ENCODE data around the gene RASD1.
"Not testable (repeated sequence)": the region's sequence is repeated elsewhere in the genome, so short reads cannot be mapped to it uniquely, and the experiment has no call there.

RASD1 gene

DNA sequence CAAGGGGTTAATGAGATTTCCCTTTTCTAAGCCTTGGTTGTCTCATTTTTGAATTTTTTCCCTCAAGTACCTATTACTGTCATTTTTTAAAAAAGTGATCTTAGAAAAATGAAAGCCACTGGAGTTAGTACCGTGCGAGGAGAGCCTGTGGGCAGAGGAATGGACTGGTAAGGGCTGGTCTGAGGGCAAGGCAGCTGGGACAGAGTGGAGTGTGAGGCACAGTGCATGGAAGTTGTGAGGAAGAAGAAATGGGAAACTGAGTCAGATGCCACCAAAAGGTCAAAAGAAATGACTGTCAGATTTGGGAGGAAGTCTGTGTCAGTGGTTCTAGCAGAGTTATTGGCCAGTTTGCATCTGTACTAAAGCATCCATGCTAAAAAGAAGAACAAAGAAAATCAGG, 8.2 kb downstream of the RASD1 start:
- H3K4me3 ChIP-seq (ENCODE audit: low read length): no peak overlapping the region
- no peak for DNase-seq (ENCODE audit: low read depth)
- TF ChIP-seq, protein P1, sequence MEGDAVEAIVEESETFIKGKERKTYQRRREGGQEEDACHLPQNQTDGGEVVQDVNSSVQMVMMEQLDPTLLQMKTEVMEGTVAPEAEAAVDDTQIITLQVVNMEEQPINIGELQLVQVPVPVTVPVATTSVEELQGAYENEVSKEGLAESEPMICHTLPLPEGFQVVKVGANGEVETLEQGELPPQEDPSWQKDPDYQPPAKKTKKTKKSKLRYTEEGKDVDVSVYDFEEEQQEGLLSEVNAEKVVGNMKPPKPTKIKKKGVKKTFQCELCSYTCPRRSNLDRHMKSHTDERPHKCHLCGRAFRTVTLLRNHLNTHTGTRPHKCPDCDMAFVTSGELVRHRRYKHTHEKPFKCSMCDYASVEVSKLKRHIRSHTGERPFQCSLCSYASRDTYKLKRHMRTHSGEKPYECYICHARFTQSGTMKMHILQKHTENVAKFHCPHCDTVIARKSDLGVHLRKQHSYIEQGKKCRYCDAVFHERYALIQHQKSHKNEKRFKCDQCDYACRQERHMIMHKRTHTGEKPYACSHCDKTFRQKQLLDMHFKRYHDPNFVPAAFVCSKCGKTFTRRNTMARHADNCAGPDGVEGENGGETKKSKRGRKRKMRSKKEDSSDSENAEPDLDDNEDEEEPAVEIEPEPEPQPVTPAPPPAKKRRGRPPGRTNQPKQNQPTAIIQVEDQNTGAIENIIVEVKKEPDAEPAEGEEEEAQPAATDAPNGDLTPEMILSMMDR (conservative IDR thresholded peaks at IDR 0.05; ENCODE audit: low read length): no peak

DNA sequence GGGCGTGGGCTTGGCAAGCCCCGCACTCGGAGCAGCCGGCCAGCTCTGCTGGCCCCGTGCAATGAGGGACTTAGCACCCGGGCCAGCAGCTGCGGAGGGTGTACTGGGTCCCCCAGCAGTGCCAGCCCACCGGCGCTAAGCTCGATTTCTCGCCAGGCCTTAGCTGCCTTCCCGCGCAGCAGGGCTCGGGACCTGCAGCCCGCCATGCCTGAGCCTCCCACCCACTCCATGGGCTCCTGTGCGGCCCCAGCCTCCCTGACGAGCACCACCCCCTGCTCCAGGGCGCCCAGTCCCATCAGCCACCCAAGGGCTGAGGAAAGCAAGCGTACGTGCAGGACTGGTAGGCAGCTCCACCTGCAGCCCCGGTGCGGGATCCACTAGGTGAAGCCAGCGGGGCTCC, 9.8 kb downstream of the RASD1 start:
- H3K4me3 ChIP-seq (ENCODE audit: low read length); DNase-seq (ENCODE audit: low read depth): not testable (repeated sequence)

DNA sequence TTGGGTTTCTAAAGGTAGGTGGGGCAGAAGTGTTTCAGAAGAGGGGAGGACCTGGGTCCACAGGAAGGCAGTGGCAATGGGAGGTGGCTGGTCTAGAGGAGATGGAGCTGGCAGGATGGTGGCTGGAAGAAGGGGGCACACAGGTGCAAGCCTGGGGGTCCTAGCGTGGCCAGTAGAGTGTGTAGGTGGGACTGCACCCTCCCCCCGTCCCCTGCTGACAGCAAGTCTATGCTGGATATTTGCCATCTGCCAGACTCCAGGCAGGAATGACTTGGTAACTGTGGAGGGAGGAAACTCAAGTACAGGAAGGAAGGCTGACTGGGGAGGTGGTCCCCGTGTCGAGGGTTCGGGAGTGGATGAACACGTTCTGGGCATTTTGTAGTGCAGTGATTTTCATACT, 10.8 kb downstream of the RASD1 start:
- TF ChIP-seq, protein P1 (conservative IDR thresholded peaks at IDR 0.05; ENCODE audit: low read length): no peak
- H3K4me3 ChIP-seq (ENCODE audit: low read length): no peak overlapping the region
- no peak for DNase-seq (ENCODE audit: low read depth)

DNA sequence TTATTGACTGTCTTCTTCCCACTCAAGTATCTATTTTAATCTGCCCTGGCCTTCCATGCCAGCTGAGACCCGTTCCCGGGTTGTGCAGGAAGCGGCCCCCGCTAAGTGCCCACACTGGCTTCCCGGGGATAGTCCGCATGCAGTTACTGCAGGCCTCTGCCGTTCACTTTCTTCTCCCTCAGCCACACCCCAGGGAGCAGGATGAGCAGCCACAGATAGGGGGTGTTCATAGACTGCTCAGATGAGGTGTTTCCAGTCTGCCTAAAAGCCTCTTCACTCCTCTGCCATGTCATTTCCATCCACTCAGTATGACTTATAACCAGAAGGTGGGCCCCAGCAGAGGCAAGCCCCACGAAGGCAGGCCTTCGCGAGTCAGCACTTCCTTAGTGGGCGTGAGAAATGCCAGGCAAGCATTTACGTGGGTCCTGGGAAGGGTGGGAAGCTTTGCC, 11.7 kb downstream of the RASD1 start:
- TF ChIP-seq, protein P1 (conservative IDR thresholded peaks at IDR 0.05; ENCODE audit: low read length): no peak
- H3K4me3 ChIP-seq (ENCODE audit: low read length): no peak overlapping the region
- no peak for DNase-seq (ENCODE audit: low read depth)

DNA sequence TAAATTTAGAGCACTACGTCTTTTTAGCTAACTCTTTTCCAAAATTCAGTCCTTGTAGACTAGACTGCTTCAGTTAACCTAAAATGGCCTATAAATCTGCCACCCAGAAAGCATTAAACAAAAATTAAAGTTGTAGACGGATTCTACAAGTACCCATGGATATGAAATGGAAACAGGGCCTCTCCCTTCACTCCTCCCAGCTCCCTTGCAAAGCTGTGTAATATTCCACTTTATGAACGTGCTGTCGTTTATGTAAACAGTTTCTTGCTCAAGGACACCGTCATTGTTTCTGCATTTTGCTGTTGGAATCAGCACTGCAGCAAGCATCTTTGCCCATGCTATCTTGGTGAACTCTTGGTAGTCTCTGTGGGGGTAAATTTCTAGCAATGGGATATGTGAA, 14.3 kb downstream of the RASD1 start:
- H3K4me3 ChIP-seq (ENCODE audit: low read length): no peak overlapping the region
- TF ChIP-seq, protein P1 (conservative IDR thresholded peaks at IDR 0.05; ENCODE audit: low read length): no peak
- DNase-seq (ENCODE audit: low read depth): no peak

DNA sequence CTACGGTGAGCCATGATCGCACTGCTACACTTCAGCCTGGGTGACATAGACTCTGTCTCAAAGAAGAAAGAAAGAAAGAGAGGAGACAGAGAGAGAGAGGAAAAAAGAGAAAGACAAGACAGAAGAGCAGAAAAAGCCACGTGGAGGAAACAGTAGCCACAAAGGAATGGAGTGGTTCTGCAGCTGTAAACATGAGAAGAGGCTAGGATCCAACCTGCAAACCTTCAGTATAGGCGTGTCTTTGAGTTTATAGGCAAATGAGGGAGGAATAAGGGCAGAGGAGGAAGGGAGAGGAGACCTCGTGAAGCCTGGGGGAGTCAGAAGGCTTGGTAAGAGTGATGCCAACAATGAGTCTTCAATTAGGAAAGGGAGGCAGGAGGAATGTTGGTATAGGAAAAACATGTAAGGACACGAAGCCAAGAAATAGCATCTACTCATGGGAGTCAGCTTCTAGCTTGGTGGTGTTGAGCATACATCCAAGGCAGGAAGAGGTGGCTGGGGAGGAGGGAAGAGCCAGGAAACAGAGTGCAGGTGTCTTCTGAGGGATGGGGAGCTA, 15.5 kb downstream of the RASD1 start:
- no peak overlapping the region for H3K4me3 ChIP-seq (ENCODE audit: low read length)
- no peak for DNase-seq (ENCODE audit: low read depth)
- TF ChIP-seq, protein P1 (conservative IDR thresholded peaks at IDR 0.05; ENCODE audit: low read length): no peak

DNA sequence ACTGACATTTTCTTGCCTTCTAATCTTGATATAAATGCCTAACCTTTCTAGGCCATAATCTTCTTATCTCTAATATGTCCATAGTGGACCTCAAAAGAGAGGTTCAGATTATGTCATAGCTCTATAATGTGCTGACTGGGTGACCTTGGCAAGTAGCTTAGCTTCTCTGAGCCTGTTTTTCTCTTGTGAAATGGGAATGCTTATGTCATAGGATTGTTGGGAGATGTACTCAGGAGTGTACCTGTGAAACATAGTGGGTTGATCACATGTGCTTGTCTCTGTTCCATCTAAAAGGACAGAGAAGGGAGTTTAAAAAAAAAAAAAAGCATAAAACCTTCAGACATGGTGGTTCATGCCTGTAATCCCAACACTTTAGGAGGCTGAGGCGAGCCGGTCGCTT, 17.0 kb downstream of the RASD1 start:
- no peak for DNase-seq (ENCODE audit: low read depth)
- TF ChIP-seq, protein P1 (conservative IDR thresholded peaks at IDR 0.05; ENCODE audit: low read length): no peak
- H3K4me3 ChIP-seq (ENCODE audit: low read length): no peak overlapping the region
